HepG2 (cell line): Measurements from ENCODE around the gene ANKRD40. TPM values are rescaled to one million over a fixed set of nuclear protein-coding genes. Genes with fewer than 3 reads are reported as not detected.

Experiments used
- ATF2 ChIP-seq: sonication (generic); formaldehyde crosslinking; IDR thresholded peaks from 2 replicates; pipeline ENCODE4 v1.4.0; 2020; ENCODE audit warnings: missing genetic modification reagents
- BCL6 ChIP-seq: IDR thresholded peaks from 2 replicates; pipeline ENCODE4 v1.6.1; 2016; ENCODE audit warnings: missing genetic modification reagents, missing compliant biosample characterization
- DMAP1 ChIP-seq: IDR thresholded peaks from 2 replicates; pipeline ENCODE4 v1.6.1; 2016
- FLYWCH1 ChIP-seq: sonication (generic); formaldehyde crosslinking; IDR thresholded peaks from 2 replicates; pipeline ENCODE4 v1.8.1; 2023; ENCODE audit warnings: mild to moderate bottlenecking, missing genetic modification reagents
- MEF2D ChIP-seq: sonication (generic); formaldehyde crosslinking; IDR thresholded peaks from 2 replicates; pipeline ENCODE4 v1.5.1; 2020; ENCODE audit warnings: mild to moderate bottlenecking, missing genetic modification reagents
- MLX ChIP-seq: IDR thresholded peaks from 2 replicates; pipeline ENCODE4 v1.6.1; 2016
- NR0B2 ChIP-seq: sonication (generic); formaldehyde crosslinking; IDR thresholded peaks from 2 replicates; pipeline ENCODE4 v1.4.0; 2020; ENCODE audit warnings: mild to moderate bottlenecking, missing genetic modification reagents
- RBM22 ChIP-seq: fragments of 200-400 bp; formaldehyde crosslinking; optimal IDR thresholded peaks from 2 replicates; pipeline ENCODE3; 2017; ENCODE audit warnings: mild to moderate bottlenecking, low read length, moderate library complexity
- RBM39 ChIP-seq: fragments of 200-400 bp; formaldehyde crosslinking; IDR thresholded peaks from one replicate; pipeline ENCODE4 v1.6.1; 2018; ENCODE audit warnings: antibody characterized with exemption, mild to moderate bottlenecking, low read depth, low read length; ENCODE audit not compliant: poor library complexity, severe bottlenecking
- SALL1 ChIP-seq: sonication (generic); formaldehyde crosslinking; IDR thresholded peaks from 2 replicates; pipeline ENCODE4 v1.8.0; 2022; ENCODE audit warnings: mild to moderate bottlenecking, missing genetic modification reagents
- SUZ12 ChIP-seq: fragments of 150-350 bp; IDR thresholded peaks from 2 replicates; pipeline ENCODE4 v1.6.1; 2014; ENCODE audit warnings: low read depth, low read length
- TAF1 ChIP-seq: sonication (generic); formaldehyde crosslinking; IDR thresholded peaks from 2 replicates; pipeline ENCODE4 v1.4.0; 2020; ENCODE audit warnings: missing genetic modification reagents
- TBX2 ChIP-seq: sonication (generic); formaldehyde crosslinking; IDR thresholded peaks from 2 replicates; pipeline ENCODE4 v1.5.0; 2020; ENCODE audit warnings: missing genetic modification reagents, mild to moderate bottlenecking, borderline replicate concordance
- TCF7 ChIP-seq: sonication (generic); IDR thresholded peaks from 2 replicates; pipeline ENCODE4 v1.6.1; 2016; ENCODE audit warnings: antibody characterized with exemption, low read depth
- TEF ChIP-seq: sonication (generic); formaldehyde crosslinking; IDR thresholded peaks from 2 replicates; pipeline ENCODE4 v1.5.0; 2020; ENCODE audit warnings: missing genetic modification reagents
- ZNF512 ChIP-seq: sonication (generic); formaldehyde crosslinking; IDR thresholded peaks from 2 replicates; pipeline ENCODE4 v1.4.0; 2020; ENCODE audit warnings: mild to moderate bottlenecking, missing genetic modification reagents
- ZNF580 ChIP-seq: IDR thresholded peaks from 2 replicates; pipeline ENCODE4 v1.6.1; 2016; ENCODE audit warnings: low read depth, borderline replicate concordance
- ZNF644 ChIP-seq: IDR thresholded peaks from 2 replicates; pipeline ENCODE4 v1.6.1; 2016; ENCODE audit warnings: low read depth
- ZNF879 ChIP-seq: sonication (generic); formaldehyde crosslinking; IDR thresholded peaks from 2 replicates; pipeline ENCODE4 v1.8.1; 2023; ENCODE audit warnings: missing genetic modification reagents
- ZXDC ChIP-seq: sonication (generic); formaldehyde crosslinking; IDR thresholded peaks from 2 replicates; pipeline ENCODE4 v1.5.0; 2020; ENCODE audit warnings: mild to moderate bottlenecking, missing genetic modification reagents
- polyA plus RNA-seq, 8 experiments: library from polyadenylated mRNA; depleted of rRNA in 3 of 8; stranded (reverse) in 7 of 8; unstranded in 1 of 8; fragments of >200 nt; fragmentation: Illumina TruSeq in 4 of 8; extraction: Trizol in 4 of 8; gene quantifications; 2 replicates each; pipeline versions ENCODE4 v1.2.1 to v1.2.3, GENCODE V29; 2011 to 2016; ENCODE audit warnings: low read depth in 4 of 8, missing spikeins in 1 of 8, mixed read lengths in 1 of 8; ENCODE audit not compliant: insufficient read depth in 1 of 8
- total RNA-seq, 5 experiments: library from RNA; depleted of rRNA; stranded (reverse); fragments of >200 nt; fragmentation: Illumina TruSeq; extraction: Trizol; gene quantifications; 2 replicates each; pipeline ENCODE4 v1.2.3, GENCODE V29; 2016; ENCODE audit warnings: low read depth in 1 of 5

ANKRD40 gene
- total and polyA plus RNA-seq, 2 of the 13 experiments (the other 11 are each of a cell fraction or from before 2014, with no cell fraction given) = 35.0 to 46.4 TPM

GRCh38 chr17:50661795-50662391 lies 45.8 kb downstream of the ANKRD40 start (continued):
- TF ChIP-seq SALL1 (CRISPR knock-in tag) (peak; percentile 70), ATF2 (no peak), DMAP1 (CRISPR knock-in tag) (peak; percentile 68; the same call in 1 of the 2 replicates), SUZ12 (no peak), TBX2 (no peak), BCL6 (CRISPR knock-in tag) (no peak), RBM39 (no peak), ZNF644 (CRISPR knock-in tag) (peak; percentile 41; the same call in 1 of the 2 replicates), RBM22 (no peak), TEF (CRISPR knock-in tag) (no peak), ZNF512 (no peak), ZNF879 (CRISPR knock-in tag) (no peak), MLX (CRISPR knock-in tag) (no peak), MEF2D (CRISPR knock-in tag) (no peak), ZNF580 (CRISPR knock-in tag) (peak; percentile 80; the same call in 1 of the 2 replicates), TCF7 (0 out of 2 replicates have a peak, but pooled peaks have one; percentile 21), FLYWCH1 (CRISPR knock-in tag) (no peak), ZXDC (CRISPR knock-in tag) (no peak), TAF1 (CRISPR knock-in tag) (no peak), NR0B2 (CRISPR knock-in tag) (no peak)
